K562 (cell line): ENCODE measurements around the gene VTI1B. TPM values are rescaled to one million over a fixed set of nuclear protein-coding genes. Genes with fewer than 3 reads are reported as not detected.

ENCODE experiments used
- BRD9 ChIP-seq: fragments of 450-650 bp; IDR thresholded peaks from 2 replicates; pipeline ENCODE4 v1.6.1; 2018; ENCODE audit warnings: low read depth; ENCODE audit not compliant: partially characterized antibody
- CCAR2 ChIP-seq: fragments of 200-400 bp; formaldehyde crosslinking; IDR thresholded peaks from 2 replicates; pipeline ENCODE4 v1.6.1; 2017; ENCODE audit warnings: mild to moderate bottlenecking, low read depth, low read length
- CREB1 ChIP-seq, 2 experiments: sonication (generic) in 1 of 2; formaldehyde crosslinking in 1 of 2; IDR thresholded peaks; 2 replicates each; pipeline versions ENCODE4 v1.6.1 to v1.8.0; 2012 to 2022; ENCODE audit warnings: inconsistent platforms in 1 of 2, mild to moderate bottlenecking in 1 of 2, missing genetic modification reagents in 1 of 2, moderate library complexity in 1 of 2
- DLX4 ChIP-seq: fragments of 250-450 bp; sonication (Bioruptor Pico); IDR thresholded peaks from 2 replicates; pipeline ENCODE4 v1.6.1; 2021; ENCODE audit warnings: mild to moderate bottlenecking
- DMBX1 ChIP-seq: fragments of 250-450 bp; sonication (Bioruptor Pico); IDR thresholded peaks from 2 replicates; pipeline ENCODE4 v1.8.0; 2022; ENCODE audit warnings: inconsistent platforms, mild to moderate bottlenecking, moderate library complexity, borderline replicate concordance
- E2F5 ChIP-seq: sonication (generic); formaldehyde crosslinking; IDR thresholded peaks from 2 replicates; pipeline ENCODE4 v1.8.0; 2022; ENCODE audit warnings: mild to moderate bottlenecking, missing genetic modification reagents
- ETV5 ChIP-seq: sonication (generic); formaldehyde crosslinking; IDR thresholded peaks from 2 replicates; pipeline ENCODE4 v1.4.0; 2020; ENCODE audit warnings: low read depth, mild to moderate bottlenecking, missing genetic modification reagents
- ETV6 ChIP-seq, 3 experiments: fragments of 150-350 bp in 1 of 3; sonication (generic) in 1 of 3; formaldehyde crosslinking in 1 of 3; IDR thresholded peaks; 2 replicates each; pipeline versions ENCODE4 v1.6.1 to v1.8.0; 2014 to 2022; ENCODE audit warnings: borderline replicate concordance in 2 of 3, low read depth in 2 of 3, antibody characterized with exemption in 1 of 3, low read length in 1 of 3, mild to moderate bottlenecking in 1 of 3, missing genetic modification reagents in 1 of 3
- FUS ChIP-seq: fragments of 200-400 bp; formaldehyde crosslinking; optimal IDR thresholded peaks from 2 replicates; pipeline ENCODE3; 2017; ENCODE audit warnings: low read depth, low read length
- ZNF217 ChIP-seq: sonication (generic); formaldehyde crosslinking; IDR thresholded peaks from 2 replicates; pipeline ENCODE4 v1.8.0; 2022; ENCODE audit warnings: mild to moderate bottlenecking, missing genetic modification reagents
- ZNF57 ChIP-seq: fragments of 450-650 bp; formaldehyde crosslinking; IDR thresholded peaks from 2 replicates; pipeline ENCODE4 v1.4.0; 2020; ENCODE audit warnings: mild to moderate bottlenecking, moderate library complexity
- ZNF717 ChIP-seq: fragments of 250-450 bp; sonication (Bioruptor Pico); IDR thresholded peaks from 2 replicates; pipeline ENCODE4 v1.5.0; 2021
- ZNF785 ChIP-seq: fragments of 250-450 bp; sonication (Bioruptor Pico); IDR thresholded peaks from 2 replicates; pipeline ENCODE4 v1.4.0; 2020; ENCODE audit warnings: mild to moderate bottlenecking
- ZNF830 ChIP-seq: fragments of 250-450 bp; sonication (Bioruptor Pico); IDR thresholded peaks from 2 replicates; pipeline ENCODE4 v1.5.0; 2021; ENCODE audit warnings: mild to moderate bottlenecking
- polyA plus RNA-seq, 8 experiments: library from polyadenylated mRNA; depleted of rRNA in 4 of 8; stranded (reverse) in 5 of 8; unstranded in 3 of 8; fragments of >200 nt; fragmentation: Nextera tagmentation in 2 of 8; fragmentation: Illumina TruSeq in 1 of 8; extraction: Ambion mirVana in 2 of 8; extraction: Trizol in 1 of 8; gene quantifications; 2 replicates each; pipeline versions ENCODE4 v1.2.1 to v1.2.3, GENCODE V29; 2011 to 2014; ENCODE audit warnings: inconsistent platforms in 1 of 8, missing spikeins in 1 of 8
- total RNA-seq, 7 experiments: library from RNA; depleted of rRNA in 6 of 7; stranded (reverse); fragments of >200 nt in 6 of 7; fragmentation: Illumina TruSeq in 2 of 7; extraction: Trizol in 2 of 7; gene quantifications; 2 replicates each; pipeline versions ENCODE4 v1.2.1 to v1.2.3, GENCODE V29; 2011 to 2021; ENCODE audit warnings: low replicate concordance in 1 of 7
- TF ChIP-seq, protein P1 (sequence below), 2 experiments: IDR thresholded peaks; 2 replicates each; pipeline ENCODE4 v1.6.1; 2012; ENCODE audit warnings: improper control_type of control experiment in 2 of 2, low read depth in 2 of 2, low read length in 2 of 2, borderline replicate concordance in 1 of 2
- TF ChIP-seq, protein P2 (sequence below): fragments of 250-450 bp; sonication (Bioruptor Pico); IDR thresholded peaks from 2 replicates; pipeline ENCODE4 v1.5.0; 2021
- TF ChIP-seq, protein P3 (sequence below), 3 experiments: fragments of 200-800 bp in 1 of 3; fragments of 250-450 bp in 1 of 3; fragments of 450-650 bp in 1 of 3; sonication (Bioruptor Pico) in 1 of 3; sonication (Bioruptor generic) in 1 of 3; formaldehyde crosslinking in 1 of 3; IDR thresholded peaks; 2 replicates each; pipeline versions ENCODE4 v1.6.1 to v1.8.0; 2016 to 2022; ENCODE audit warnings: mild to moderate bottlenecking in 2 of 3, missing genetic modification characterization in 2 of 3, missing compliant biosample characterization in 1 of 3, moderate library complexity in 1 of 3

The VTI1B gene
- total and polyA plus RNA-seq, 9 of the 15 experiments (the other 6 are each of a cell fraction or from before 2014, with no cell fraction given): 7.8 to 69.8 (median 50.1) TPM

DNA sequence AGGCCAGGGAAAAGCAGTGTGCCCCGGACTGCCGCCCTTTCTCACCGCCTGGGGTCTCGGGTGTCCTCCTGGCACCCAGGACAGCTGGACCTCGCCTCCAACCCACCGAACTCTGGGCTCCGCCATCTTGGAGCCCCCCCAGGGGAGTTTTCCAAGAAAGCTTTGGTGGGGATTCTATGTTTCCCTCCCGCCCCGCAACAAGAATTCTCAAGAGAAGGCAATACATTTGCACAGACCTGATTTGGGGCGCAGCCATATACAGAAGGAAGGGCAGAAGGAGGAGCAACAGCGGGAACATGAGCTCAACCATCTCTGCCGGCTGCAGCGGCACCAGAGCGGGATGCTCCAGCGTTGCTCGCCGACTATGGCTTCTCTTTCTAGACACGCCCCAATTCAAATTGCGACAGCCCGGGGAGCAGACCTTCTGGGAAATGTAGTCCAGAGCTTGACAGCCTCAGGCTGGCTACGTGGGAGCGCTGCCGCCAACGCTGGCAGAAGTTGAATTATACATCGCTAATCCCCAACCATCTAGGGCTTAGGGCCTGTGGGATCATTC is 21.0 kb upstream of the VTI1B start, which contains the start of gene RDH11 (continued):
- no peak for TF ChIP-seq E2F5
- TF ChIP-seq, protein P1, sequence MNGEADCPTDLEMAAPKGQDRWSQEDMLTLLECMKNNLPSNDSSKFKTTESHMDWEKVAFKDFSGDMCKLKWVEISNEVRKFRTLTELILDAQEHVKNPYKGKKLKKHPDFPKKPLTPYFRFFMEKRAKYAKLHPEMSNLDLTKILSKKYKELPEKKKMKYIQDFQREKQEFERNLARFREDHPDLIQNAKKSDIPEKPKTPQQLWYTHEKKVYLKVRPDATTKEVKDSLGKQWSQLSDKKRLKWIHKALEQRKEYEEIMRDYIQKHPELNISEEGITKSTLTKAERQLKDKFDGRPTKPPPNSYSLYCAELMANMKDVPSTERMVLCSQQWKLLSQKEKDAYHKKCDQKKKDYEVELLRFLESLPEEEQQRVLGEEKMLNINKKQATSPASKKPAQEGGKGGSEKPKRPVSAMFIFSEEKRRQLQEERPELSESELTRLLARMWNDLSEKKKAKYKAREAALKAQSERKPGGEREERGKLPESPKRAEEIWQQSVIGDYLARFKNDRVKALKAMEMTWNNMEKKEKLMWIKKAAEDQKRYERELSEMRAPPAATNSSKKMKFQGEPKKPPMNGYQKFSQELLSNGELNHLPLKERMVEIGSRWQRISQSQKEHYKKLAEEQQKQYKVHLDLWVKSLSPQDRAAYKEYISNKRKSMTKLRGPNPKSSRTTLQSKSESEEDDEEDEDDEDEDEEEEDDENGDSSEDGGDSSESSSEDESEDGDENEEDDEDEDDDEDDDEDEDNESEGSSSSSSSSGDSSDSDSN (IDR thresholded peaks at IDR 0.05; ENCODE audit: borderline replicate concordance in 1 of 2, low read depth in 2 of 2, low read length in 2 of 2): no peak
- no peak for TF ChIP-seq DMBX1 (CRISPR knock-in tag)
- no peak for TF ChIP-seq ZNF717 (CRISPR knock-in tag)
- no peak for TF ChIP-seq ZNF785 (CRISPR knock-in tag)
- TF ChIP-seq ZNF57 (CRISPR knock-in tag): no peak
- no peak for TF ChIP-seq ZNF217 (CRISPR knock-in tag)
- TF ChIP-seq ETV5 (CRISPR knock-in tag): no peak
- no peak for TF ChIP-seq BRD9
- TF ChIP-seq CREB1 (IDR thresholded peaks at IDR 0.05): no peak; the same call in 1 of the 2 replicates
- no peak for TF ChIP-seq CREB1 (CRISPR knock-in tag; IDR thresholded peaks at IDR 0.05)
- TF ChIP-seq CCAR2: no peak
- TF ChIP-seq FUS: no peak
- no peak for TF ChIP-seq DLX4 (CRISPR knock-in tag)
- TF ChIP-seq ZNF830 (CRISPR knock-in tag): no peak
- TF ChIP-seq ETV6 (IDR thresholded peaks at IDR 0.05; ENCODE audit: borderline replicate concordance in 1 of 2, low read depth in 2 of 2, low read length in 1 of 2): no peak
- TF ChIP-seq ETV6 (CRISPR knock-in tag; IDR thresholded peaks at IDR 0.05; ENCODE audit: borderline replicate concordance): no peak
- TF ChIP-seq, protein P2, sequence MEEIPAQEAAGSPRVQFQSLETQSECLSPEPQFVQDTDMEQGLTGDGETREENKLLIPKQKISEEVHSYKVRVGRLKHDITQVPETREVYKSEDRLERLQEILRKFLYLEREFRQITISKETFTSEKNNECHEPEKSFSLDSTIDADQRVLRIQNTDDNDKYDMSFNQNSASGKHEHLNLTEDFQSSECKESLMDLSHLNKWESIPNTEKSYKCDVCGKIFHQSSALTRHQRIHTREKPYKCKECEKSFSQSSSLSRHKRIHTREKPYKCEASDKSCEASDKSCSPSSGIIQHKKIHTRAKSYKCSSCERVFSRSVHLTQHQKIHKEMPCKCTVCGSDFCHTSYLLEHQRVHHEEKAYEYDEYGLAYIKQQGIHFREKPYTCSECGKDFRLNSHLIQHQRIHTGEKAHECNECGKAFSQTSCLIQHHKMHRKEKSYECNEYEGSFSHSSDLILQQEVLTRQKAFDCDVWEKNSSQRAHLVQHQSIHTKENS (CRISPR knock-in tag): no peak
- TF ChIP-seq, protein P3, sequence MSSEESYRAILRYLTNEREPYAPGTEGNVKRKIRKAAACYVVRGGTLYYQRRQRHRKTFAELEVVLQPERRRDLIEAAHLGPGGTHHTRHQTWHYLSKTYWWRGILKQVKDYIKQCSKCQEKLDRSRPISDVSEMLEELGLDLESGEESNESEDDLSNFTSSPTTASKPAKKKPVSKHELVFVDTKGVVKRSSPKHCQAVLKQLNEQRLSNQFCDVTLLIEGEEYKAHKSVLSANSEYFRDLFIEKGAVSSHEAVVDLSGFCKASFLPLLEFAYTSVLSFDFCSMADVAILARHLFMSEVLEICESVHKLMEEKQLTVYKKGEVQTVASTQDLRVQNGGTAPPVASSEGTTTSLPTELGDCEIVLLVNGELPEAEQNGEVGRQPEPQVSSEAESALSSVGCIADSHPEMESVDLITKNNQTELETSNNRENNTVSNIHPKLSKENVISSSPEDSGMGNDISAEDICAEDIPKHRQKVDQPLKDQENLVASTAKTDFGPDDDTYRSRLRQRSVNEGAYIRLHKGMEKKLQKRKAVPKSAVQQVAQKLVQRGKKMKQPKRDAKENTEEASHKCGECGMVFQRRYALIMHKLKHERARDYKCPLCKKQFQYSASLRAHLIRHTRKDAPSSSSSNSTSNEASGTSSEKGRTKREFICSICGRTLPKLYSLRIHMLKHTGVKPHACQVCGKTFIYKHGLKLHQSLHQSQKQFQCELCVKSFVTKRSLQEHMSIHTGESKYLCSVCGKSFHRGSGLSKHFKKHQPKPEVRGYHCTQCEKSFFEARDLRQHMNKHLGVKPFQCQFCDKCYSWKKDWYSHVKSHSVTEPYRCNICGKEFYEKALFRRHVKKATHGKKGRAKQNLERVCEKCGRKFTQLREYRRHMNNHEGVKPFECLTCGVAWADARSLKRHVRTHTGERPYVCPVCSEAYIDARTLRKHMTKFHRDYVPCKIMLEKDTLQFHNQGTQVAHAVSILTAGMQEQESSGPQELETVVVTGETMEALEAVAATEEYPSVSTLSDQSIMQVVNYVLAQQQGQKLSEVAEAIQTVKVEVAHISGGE (CRISPR knock-in tag; IDR thresholded peaks at IDR 0.05): no peak
